ENCODE results near the gene CNPY2. TPM values are rescaled to one million over a fixed set of nuclear protein-coding genes. Genes with fewer than 3 reads are reported as not detected.

Gene CNPY2
- 171 to 193 TPM (median 192 TPM) in 3 replicates for total RNA-seq (2021)
- percentile 91 among the genes with signal in this experiment for Bru-seq, nascent RNA
- long read RNA-seq, experiment 1, transcript CNPY2-201 (6 exons, 1,214 nt) = major isoform, 149 of 182 reads
- long read RNA-seq, experiment 1, transcript CNPY2-206 (3 exons, 817 nt) = minor isoform, 18 of 182 reads
- long read RNA-seq, experiment 1, partial matches to known transcripts = 1 of 182 reads
- long read RNA-seq, experiment 1, other reads (novel, unspliced or antisense) = 11 of 182 reads
- long read RNA-seq, experiment 2, transcript CNPY2-201 (6 exons, 1,214 nt) = major isoform, 130 of 169 reads
- long read RNA-seq, experiment 2, transcript CNPY2-206 (3 exons, 817 nt) = minor isoform, 16 of 169 reads
- long read RNA-seq, experiment 2, partial matches to known transcripts = 9 of 169 reads
- long read RNA-seq, experiment 2, other reads (novel, unspliced or antisense) = 9 of 169 reads
- long read RNA-seq, experiment 3, transcript CNPY2-201 (6 exons, 1,214 nt) = major isoform, 602 of 736 reads
- long read RNA-seq, experiment 3, transcript CNPY2-206 (3 exons, 817 nt) = minor isoform, 74 of 736 reads
- long read RNA-seq, experiment 3, partial matches to known transcripts = 13 of 736 reads
- long read RNA-seq, experiment 3, other reads (novel, unspliced or antisense) = 43 of 736 reads

- Mint-ChIP-seq H3K9me3 (no peaks in the 10 kb centered on the region), H3K27ac (peak within 1 kb of the TSS; percentile 99), H3K4me3 (peak within 1 kb of the TSS; percentile 98), H3K27me3 (ENCODE audit: low read depth) (no peaks in the 10 kb centered on the region), H3K36me3 (peaks cover 24% of the 10 kb centered on the region), H3K4me1 (peaks cover 8% of the 10 kb centered on the region)
- ChIA-PET POLR2A (interaction anchor here (0.5 to 2.5 kb wide), 22 partner anchors 11 to 364 kb away, joined by 3 to 24 read pairs (median 4); partner anchors contain the start of genes ESYT1, IL23A, PA2G4 and RNF41), CTCF (interaction anchor here (0.6 to 4.5 kb wide), 27 partner anchors 15 to 321 kb away, joined by 3 to 59 read pairs (median 5); partner anchors contain the start of genes COQ10A, CS, IL23A and PA2G4)
- peak; percentile 97 for DNase-seq (ENCODE audit: low spot score)
- ATAC-seq = peak; percentile 94
- TF ChIP-seq HMGXB4 (CRISPR knock-in tag; IDR thresholded peaks at IDR 0.05) (peak; percentile 80), ZBTB43 (CRISPR knock-in tag; IDR thresholded peaks at IDR 0.05) (no peak; the same call in 1 of the 2 replicates), CREM (CRISPR knock-in tag; IDR thresholded peaks at IDR 0.05) (peak; percentile 71), ZNF121 (CRISPR knock-in tag; IDR thresholded peaks at IDR 0.05) (no peak), SP1 (CRISPR knock-in tag; conservative IDR thresholded peaks at IDR 0.05) (peak; percentile 62), FOXK1 (CRISPR knock-in tag; IDR thresholded peaks at IDR 0.05) (peak; percentile 78), ZNF232 (CRISPR knock-in tag; IDR thresholded peaks at IDR 0.05) (0 out of 2 replicates have a peak, but pooled peaks have one; percentile 42), USF1 (CRISPR knock-in tag; IDR thresholded peaks at IDR 0.05) (peak; percentile 90), NFE2L1 (CRISPR knock-in tag; IDR thresholded peaks at IDR 0.05) (peak; percentile 11; the same call in 1 of the 2 replicates), MAX (CRISPR knock-in tag; IDR thresholded peaks at IDR 0.05) (peak; percentile 92), TEAD1 (CRISPR knock-in tag; IDR thresholded peaks at IDR 0.05) (0 out of 2 replicates have a peak, but pooled peaks have one; percentile 41), AFF4 (CRISPR knock-in tag; IDR thresholded peaks at IDR 0.05; ENCODE audit: borderline replicate concordance) (no peak), ZNF138 (CRISPR knock-in tag; conservative IDR thresholded peaks at IDR 0.05) (0 out of 2 replicates have a peak, but pooled peaks have one; percentile 72), ARID4B (CRISPR knock-in tag; IDR thresholded peaks at IDR 0.05; ENCODE audit: borderline replicate concordance) (peak; percentile 94; the same call in 1 of the 2 replicates), ZSCAN18 (CRISPR knock-in tag; IDR thresholded peaks at IDR 0.05) (no peak), RELA (CRISPR knock-in tag; IDR thresholded peaks at IDR 0.05; ENCODE audit: borderline replicate concordance) (no peak), TCF7 (CRISPR knock-in tag; IDR thresholded peaks at IDR 0.05; ENCODE audit: low read depth) (no peak), CBFB (CRISPR knock-in tag; IDR thresholded peaks at IDR 0.05; ENCODE audit: low read depth) (0 out of 2 replicates have a peak, but pooled peaks have one; percentile 47), EMX1 (CRISPR knock-in tag; IDR thresholded peaks at IDR 0.05) (no peak), NFATC4 (CRISPR knock-in tag; IDR thresholded peaks at IDR 0.05) (no peak)
Measured at GRCh38 chr12:56315622-56316473, at the start of gene CNPY2. CNPY2 (minus strand) TSS chr12:56315988; CDS start chr12:56315217, 771 bp downstream.

All from WTC11 (cell line).